Ishikawa (cell line): ENCODE measurements around the gene HLA-DOA.

ENCODE experiments used
- CEBPB ChIP-seq: IDR thresholded peaks from 2 replicates; pipeline ENCODE4 v1.6.1; 2012
- CREB1 ChIP-seq: IDR thresholded peaks from 2 replicates; pipeline ENCODE4 v1.6.1; 2012; ENCODE audit warnings: low read depth
- EP300 ChIP-seq: IDR thresholded peaks from 2 replicates; pipeline ENCODE4 v1.6.1; 2012; ENCODE audit warnings: borderline replicate concordance
- FOXM1 ChIP-seq: IDR thresholded peaks from 2 replicates; pipeline ENCODE4 v1.6.1; 2012; ENCODE audit warnings: low read depth, borderline replicate concordance
- NFIC ChIP-seq: IDR thresholded peaks from 2 replicates; pipeline ENCODE4 v1.6.1; 2012
- RAD21 ChIP-seq: IDR thresholded peaks from 2 replicates; pipeline ENCODE4 v1.6.1; 2012; ENCODE audit warnings: low read depth
- TAF1 ChIP-seq: IDR thresholded peaks from 2 replicates; pipeline ENCODE4 v1.6.1; 2012; ENCODE audit warnings: low read depth, mild to moderate bottlenecking
- TEAD4 ChIP-seq: IDR thresholded peaks from 2 replicates; pipeline ENCODE4 v1.6.1; 2012
- YY1 ChIP-seq: IDR thresholded peaks from 2 replicates; pipeline ENCODE4 v1.6.1; 2012; ENCODE audit warnings: low read depth
- TF ChIP-seq, protein P1 (sequence below): IDR thresholded peaks from 2 replicates; pipeline ENCODE4 v1.6.1; 2012; ENCODE audit warnings: low read depth, mild to moderate bottlenecking
- TF ChIP-seq, protein P2 (sequence below): IDR thresholded peaks from 2 replicates; pipeline ENCODE4 v1.6.1; 2012

DNA sequence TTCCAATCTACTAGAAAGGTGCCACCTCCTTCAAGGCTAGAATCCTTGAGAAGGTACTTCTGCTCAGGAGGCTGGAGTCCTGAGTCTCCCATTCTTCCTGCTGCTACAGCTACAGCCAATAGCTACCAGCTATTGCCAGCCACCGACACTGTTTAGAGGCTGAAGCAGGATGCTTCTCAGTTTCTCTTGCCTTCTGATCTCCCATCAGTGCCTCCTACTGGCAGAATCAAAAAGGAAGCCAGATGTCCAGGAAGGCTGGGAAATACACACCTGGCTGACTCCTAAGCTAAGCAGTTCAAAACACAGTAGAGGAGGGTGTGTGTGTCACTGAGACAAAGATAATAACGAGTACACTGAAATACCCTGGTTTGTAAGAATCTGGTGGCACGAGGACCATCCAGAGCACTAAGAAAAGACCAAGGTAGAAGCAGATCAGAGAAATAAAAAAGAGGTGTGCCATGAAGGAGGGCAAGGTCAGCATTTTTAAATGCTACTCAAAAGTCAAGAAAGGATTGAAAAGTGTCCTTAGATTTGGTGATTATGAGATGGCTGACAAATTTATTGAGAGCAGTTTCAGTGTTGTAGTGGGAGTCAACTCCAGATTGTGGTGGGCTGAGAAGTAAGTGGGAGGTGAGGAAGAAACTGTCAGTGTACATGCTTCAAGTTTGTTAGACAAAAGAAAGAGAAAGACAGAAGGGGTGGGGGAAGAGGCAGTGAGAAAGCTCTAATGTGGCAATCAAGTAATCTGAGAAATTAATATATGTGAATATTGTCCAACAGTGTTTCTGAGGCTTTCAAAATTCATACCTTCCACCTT lies 54.2 kb downstream of the HLA-DOA start:
- TF ChIP-seq FOXM1 (no peak), YY1 (no peak), RAD21 (peak; percentile 4; the same call in 1 of the 2 replicates), EP300 (no peak), CEBPB (no peak), TAF1 (no peak), CREB1 (no peak), TEAD4 (no peak), NFIC (no peak)
- TF ChIP-seq, protein P1, sequence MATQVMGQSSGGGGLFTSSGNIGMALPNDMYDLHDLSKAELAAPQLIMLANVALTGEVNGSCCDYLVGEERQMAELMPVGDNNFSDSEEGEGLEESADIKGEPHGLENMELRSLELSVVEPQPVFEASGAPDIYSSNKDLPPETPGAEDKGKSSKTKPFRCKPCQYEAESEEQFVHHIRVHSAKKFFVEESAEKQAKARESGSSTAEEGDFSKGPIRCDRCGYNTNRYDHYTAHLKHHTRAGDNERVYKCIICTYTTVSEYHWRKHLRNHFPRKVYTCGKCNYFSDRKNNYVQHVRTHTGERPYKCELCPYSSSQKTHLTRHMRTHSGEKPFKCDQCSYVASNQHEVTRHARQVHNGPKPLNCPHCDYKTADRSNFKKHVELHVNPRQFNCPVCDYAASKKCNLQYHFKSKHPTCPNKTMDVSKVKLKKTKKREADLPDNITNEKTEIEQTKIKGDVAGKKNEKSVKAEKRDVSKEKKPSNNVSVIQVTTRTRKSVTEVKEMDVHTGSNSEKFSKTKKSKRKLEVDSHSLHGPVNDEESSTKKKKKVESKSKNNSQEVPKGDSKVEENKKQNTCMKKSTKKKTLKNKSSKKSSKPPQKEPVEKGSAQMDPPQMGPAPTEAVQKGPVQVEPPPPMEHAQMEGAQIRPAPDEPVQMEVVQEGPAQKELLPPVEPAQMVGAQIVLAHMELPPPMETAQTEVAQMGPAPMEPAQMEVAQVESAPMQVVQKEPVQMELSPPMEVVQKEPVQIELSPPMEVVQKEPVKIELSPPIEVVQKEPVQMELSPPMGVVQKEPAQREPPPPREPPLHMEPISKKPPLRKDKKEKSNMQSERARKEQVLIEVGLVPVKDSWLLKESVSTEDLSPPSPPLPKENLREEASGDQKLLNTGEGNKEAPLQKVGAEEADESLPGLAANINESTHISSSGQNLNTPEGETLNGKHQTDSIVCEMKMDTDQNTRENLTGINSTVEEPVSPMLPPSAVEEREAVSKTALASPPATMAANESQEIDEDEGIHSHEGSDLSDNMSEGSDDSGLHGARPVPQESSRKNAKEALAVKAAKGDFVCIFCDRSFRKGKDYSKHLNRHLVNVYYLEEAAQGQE, result no peak
- TF ChIP-seq, protein P2, sequence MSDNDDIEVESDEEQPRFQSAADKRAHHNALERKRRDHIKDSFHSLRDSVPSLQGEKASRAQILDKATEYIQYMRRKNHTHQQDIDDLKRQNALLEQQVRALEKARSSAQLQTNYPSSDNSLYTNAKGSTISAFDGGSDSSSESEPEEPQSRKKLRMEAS, result no peak
